ENCODE data around the gene AKIRIN1. TPM values are rescaled to one million over a fixed set of nuclear protein-coding genes. Genes with fewer than 3 reads are reported as not detected.
"Not testable (repeated sequence)": the region's sequence is repeated elsewhere in the genome, so short reads cannot be mapped to it uniquely, and the experiment has no call there.

AKIRIN1 gene
- total and polyA plus RNA-seq, 4 donors, result 22.0 to 43.7 (median 38.8) TPM

- no peaks in the 10 kb centered on the region for H3K4me1 ChIP-seq (ENCODE audit: control insufficient read depth in 1 of 2, insufficient read depth in 2 of 2, low read length in 2 of 2)
- no peaks in the 10 kb centered on the region for H3K9me3 ChIP-seq (ENCODE audit: control insufficient read depth, low read length)
- H3K27me3 ChIP-seq (ENCODE audit: control insufficient read depth in 1 of 2, insufficient read depth in 2 of 2, low read length in 1 of 2), result no peaks in the 10 kb centered on the region
- ATAC-seq (ENCODE audit: low FRiP score) (no peak), DNase-seq (no peak)
- peaks cover 6 to 15% of the 10 kb centered on the region in 2 donors for H3K36me3 ChIP-seq (ENCODE audit: control insufficient read depth in 1 of 2, insufficient read depth in 2 of 2, low read length in 1 of 2)
- intact Hi-C loops (cut with DNase I), result no loop called here
- no peak overlapping the region for H3K27ac ChIP-seq (ENCODE audit: low read depth in 1 of 2, low read length in 2 of 2)
- no peak overlapping the region for H3K4me3 ChIP-seq (ENCODE audit: low read length in 2 of 2)
- 81 to 86% methylated on average over 3 of the region's 3 CpGs for WGBS, 2 donors
These were observed 12.2 kb downstream of the AKIRIN1 start for GRCh38 chr1:39003281-39003680.

DNA sequence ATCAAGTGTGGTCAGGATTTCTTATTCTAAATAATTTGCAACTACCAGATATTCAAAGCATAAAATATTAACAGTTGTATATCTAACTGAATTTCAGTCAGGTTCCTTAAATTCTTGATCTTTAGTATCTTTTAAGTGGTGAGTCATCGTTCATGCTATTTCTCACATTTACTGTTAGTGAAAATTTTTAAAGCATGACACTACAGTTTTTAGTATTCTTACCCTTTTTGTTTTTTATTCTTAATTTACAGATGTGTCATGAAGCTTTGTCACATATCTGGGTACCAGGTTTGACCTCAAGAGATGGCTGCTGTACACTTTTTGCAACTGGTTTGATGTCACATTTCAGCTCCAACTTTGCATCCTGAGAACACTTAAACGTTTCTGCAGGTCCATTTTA, 12.7 kb downstream of the AKIRIN1 start:
- no peaks in the 10 kb centered on the region for H3K27me3 ChIP-seq (ENCODE audit: control insufficient read depth in 1 of 2, insufficient read depth in 2 of 2, low read length in 1 of 2)
- intact Hi-C loops (cut with DNase I), result no loop called here
- no peak overlapping the region for H3K27ac ChIP-seq (ENCODE audit: low read depth in 1 of 2, low read length in 2 of 2)
- DNase-seq (no peak), ATAC-seq (ENCODE audit: low FRiP score) (no peak)
- 70 to 75% methylated on average over 2 of the region's 2 CpGs for WGBS, 2 donors
- no peaks in the 10 kb centered on the region for H3K4me1 ChIP-seq (ENCODE audit: control insufficient read depth in 1 of 2, insufficient read depth in 2 of 2, low read length in 2 of 2)
- no peak overlapping the region for H3K4me3 ChIP-seq (ENCODE audit: low read length in 2 of 2)
- H3K36me3 ChIP-seq (ENCODE audit: control insufficient read depth in 1 of 2, insufficient read depth in 2 of 2, low read length in 1 of 2), result peaks cover 6 to 15% of the 10 kb centered on the region in 2 donors
- H3K9me3 ChIP-seq (ENCODE audit: control insufficient read depth, low read length), result no peaks in the 10 kb centered on the region

GRCh38 chr1:39006287-39006686, 15.2 kb downstream of the AKIRIN1 start:
- DNase-seq (no peak), ATAC-seq (ENCODE audit: low FRiP score) (no peak)
- intact Hi-C loops (cut with DNase I), result no loop called here
- Histone ChIP-seq H3K4me3 (ENCODE audit: low read length in 2 of 2) (no peak overlapping the region), H3K4me1 (ENCODE audit: control insufficient read depth in 1 of 2, insufficient read depth in 2 of 2, low read length in 2 of 2) (no peaks in the 10 kb centered on the region), H3K36me3 (ENCODE audit: control insufficient read depth in 1 of 2, insufficient read depth in 2 of 2, low read length in 1 of 2) (peaks cover 6 to 15% of the 10 kb centered on the region in 2 donors), H3K27ac (ENCODE audit: low read depth in 1 of 2, low read length in 2 of 2) (no peak overlapping the region), H3K27me3 (ENCODE audit: control insufficient read depth in 1 of 2, insufficient read depth in 2 of 2, low read length in 1 of 2) (no peaks in the 10 kb centered on the region), H3K9me3 (ENCODE audit: control insufficient read depth, low read length) (no peaks in the 10 kb centered on the region)
- 71 to 92% methylated on average over 2 of the region's 2 CpGs for WGBS, 2 donors

DNA sequence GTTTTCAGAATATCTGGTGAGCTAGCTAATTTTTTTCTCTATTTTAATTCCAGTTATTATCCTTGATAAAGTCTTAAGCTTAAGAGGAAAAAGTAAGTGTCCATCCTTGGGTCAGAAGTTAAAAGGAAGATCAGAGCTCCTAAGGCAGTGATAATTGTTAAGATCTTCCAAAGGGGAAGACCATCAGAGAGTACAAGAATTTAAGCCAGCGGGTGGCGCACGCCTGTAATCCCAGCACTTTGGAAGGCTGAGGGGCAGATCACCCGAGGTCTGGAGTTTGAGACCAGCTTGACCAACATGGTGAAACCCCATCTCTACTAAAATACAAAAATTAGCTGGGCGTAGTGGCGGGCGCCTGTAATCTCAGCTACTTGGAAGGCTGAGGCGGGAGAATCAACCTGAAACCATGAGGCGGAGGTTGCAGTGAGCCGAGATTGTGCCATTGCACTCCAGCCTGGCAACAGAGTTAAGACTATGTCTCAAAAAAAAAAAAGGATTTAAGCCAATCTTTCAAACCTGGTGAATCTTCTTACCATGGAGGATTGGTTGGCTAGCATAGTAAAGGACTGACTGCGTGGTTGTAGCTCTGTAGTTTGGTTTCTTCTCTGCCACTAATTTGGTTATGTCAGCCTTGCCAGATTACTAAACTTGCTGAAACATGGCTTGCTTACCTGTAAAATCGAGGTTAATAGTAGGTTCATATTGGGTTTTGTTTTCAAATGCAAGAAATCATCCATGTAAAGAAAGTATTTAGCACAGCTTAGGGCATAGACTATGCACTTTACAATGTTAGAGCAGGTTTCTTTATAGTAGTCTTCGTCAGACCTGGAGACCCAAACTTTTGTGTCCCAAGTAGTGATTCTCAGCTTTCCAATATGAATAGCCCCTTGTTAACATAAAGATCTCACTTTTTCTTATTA, 15.9 kb downstream of the AKIRIN1 start:
- WGBS, 2 donors, result 89 to 90% methylated on average over 13 of the region's 13 CpGs
- Histone ChIP-seq H3K27me3 (ENCODE audit: control insufficient read depth in 1 of 2, insufficient read depth in 2 of 2, low read length in 1 of 2) (no peaks in the 10 kb centered on the region), H3K36me3 (ENCODE audit: control insufficient read depth in 1 of 2, insufficient read depth in 2 of 2, low read length in 1 of 2) (peaks cover 6 to 15% of the 10 kb centered on the region in 2 donors), H3K27ac (ENCODE audit: low read depth in 1 of 2, low read length in 2 of 2) (no peak overlapping the region), H3K4me3 (ENCODE audit: low read length in 2 of 2) (no peak overlapping the region), H3K9me3 (ENCODE audit: control insufficient read depth, low read length) (no peaks in the 10 kb centered on the region), H3K4me1 (ENCODE audit: control insufficient read depth in 1 of 2, insufficient read depth in 2 of 2, low read length in 2 of 2) (no peaks in the 10 kb centered on the region)
- intact Hi-C loops (cut with DNase I), result no loop called here
- DNase-seq, result no peak
- ATAC-seq (ENCODE audit: low FRiP score), result no peak

- DNase-seq; H3K9me3 ChIP-seq (ENCODE audit: control insufficient read depth, low read length); intact Hi-C loops (cut with DNase I); H3K4me1 ChIP-seq (ENCODE audit: control insufficient read depth in 1 of 2, insufficient read depth in 2 of 2, low read length in 2 of 2); H3K27ac ChIP-seq (ENCODE audit: low read depth in 1 of 2, low read length in 2 of 2); ATAC-seq (ENCODE audit: low FRiP score); H3K4me3 ChIP-seq (ENCODE audit: low read length in 2 of 2); H3K27me3 ChIP-seq (ENCODE audit: control insufficient read depth in 1 of 2, insufficient read depth in 2 of 2, low read length in 1 of 2); H3K36me3 ChIP-seq (ENCODE audit: control insufficient read depth in 1 of 2, insufficient read depth in 2 of 2, low read length in 1 of 2): not testable (repeated sequence)
- 85 to 86% methylated on average over 8 of the region's 8 CpGs for whole genome bisulfite sequencing, 2 donors
These were observed 23.9 kb downstream of the AKIRIN1 start for GRCh38 chr1:39014956-39015355.

GRCh38 chr1:39016604-39017171, 25.6 kb downstream of the AKIRIN1 start:
- WGBS, 2 donors, result 61 to 68% methylated on average over 10 of the region's 10 CpGs
- Histone ChIP-seq H3K9me3 (ENCODE audit: control insufficient read depth, low read length) (no peaks in the 10 kb centered on the region), H3K27me3 (ENCODE audit: control insufficient read depth in 1 of 2, insufficient read depth in 2 of 2, low read length in 1 of 2) (no peaks in the 10 kb centered on the region), H3K4me3 (ENCODE audit: low read length in 2 of 2) (no peak overlapping the region), H3K36me3 (ENCODE audit: control insufficient read depth in 1 of 2, insufficient read depth in 2 of 2, low read length in 1 of 2) (no peaks in the 10 kb centered on the region), H3K4me1 (ENCODE audit: control insufficient read depth in 1 of 2, insufficient read depth in 2 of 2, low read length in 2 of 2) (no peaks in the 10 kb centered on the region), H3K27ac (ENCODE audit: low read depth in 1 of 2, low read length in 2 of 2) (no peak overlapping the region)
- ATAC-seq (ENCODE audit: low FRiP score) (no peak), DNase-seq (no peak)
- intact Hi-C loops (cut with DNase I), result no loop called here

DNA sequence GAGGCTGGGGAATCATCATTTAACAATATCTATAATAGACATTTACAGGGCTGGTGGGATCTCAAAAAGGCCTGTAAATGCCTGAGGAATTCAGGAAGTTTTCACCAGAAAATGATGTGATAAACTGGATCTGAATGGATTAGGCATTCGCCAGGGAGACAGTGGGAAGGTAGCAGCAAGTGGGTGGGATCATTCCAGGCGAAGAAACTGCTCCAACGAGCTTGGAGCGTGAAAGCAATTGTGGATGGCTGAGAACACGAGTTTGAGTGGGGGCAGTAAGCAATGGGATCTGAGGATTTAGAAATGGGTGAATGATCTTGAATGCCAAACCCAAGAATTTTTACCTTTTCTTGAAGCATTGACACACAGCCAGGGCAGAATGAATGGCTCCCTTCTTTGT, 26.2 kb downstream of the AKIRIN1 start:
- H3K4me3 ChIP-seq (ENCODE audit: low read length in 2 of 2), result no peak overlapping the region
- H3K27ac ChIP-seq (ENCODE audit: low read depth in 1 of 2, low read length in 2 of 2), result no peak overlapping the region
- intact Hi-C loops (cut with DNase I), result no loop called here
- H3K27me3 ChIP-seq (ENCODE audit: control insufficient read depth in 1 of 2, insufficient read depth in 2 of 2, low read length in 1 of 2), result no peaks in the 10 kb centered on the region
- no peaks in the 10 kb centered on the region for H3K36me3 ChIP-seq (ENCODE audit: control insufficient read depth in 1 of 2, insufficient read depth in 2 of 2, low read length in 1 of 2)
- DNase-seq (no peak), ATAC-seq (ENCODE audit: low FRiP score) (no peak)
- 77 to 81% methylated on average over 5 of the region's 5 CpGs for WGBS, 2 donors
- H3K4me1 ChIP-seq (ENCODE audit: control insufficient read depth in 1 of 2, insufficient read depth in 2 of 2, low read length in 2 of 2), result no peaks in the 10 kb centered on the region
- no peaks in the 10 kb centered on the region for H3K9me3 ChIP-seq (ENCODE audit: control insufficient read depth, low read length)

DNA sequence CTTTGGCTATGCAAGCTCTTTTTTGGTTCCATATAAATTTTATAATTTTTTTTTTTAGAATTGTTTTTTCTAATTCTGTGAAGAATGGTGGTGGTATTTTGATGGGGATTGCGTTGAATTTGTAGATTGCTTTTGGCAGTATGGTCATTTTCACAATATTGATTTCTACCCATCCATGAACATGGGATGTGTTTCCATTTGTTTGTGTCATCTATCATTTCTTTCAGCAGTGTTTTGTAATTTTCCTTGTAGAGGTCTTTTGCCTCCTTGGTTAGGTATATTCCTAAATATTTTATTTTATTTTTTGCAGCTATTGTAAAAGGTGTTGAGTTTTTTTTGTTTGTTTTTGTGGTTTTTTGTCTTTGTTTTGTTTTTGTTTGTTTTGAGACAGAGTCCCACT, 29.4 kb downstream of the AKIRIN1 start:
- WGBS, 2 donors, result 45 to 93% methylated on average over 1 of the region's 1 CpG
- H3K27me3 ChIP-seq (ENCODE audit: control insufficient read depth in 1 of 2, insufficient read depth in 2 of 2, low read length in 1 of 2); H3K4me3 ChIP-seq (ENCODE audit: low read length in 2 of 2); DNase-seq; H3K4me1 ChIP-seq (ENCODE audit: control insufficient read depth in 1 of 2, insufficient read depth in 2 of 2, low read length in 2 of 2); ATAC-seq (ENCODE audit: low FRiP score); H3K27ac ChIP-seq (ENCODE audit: low read depth in 1 of 2, low read length in 2 of 2); H3K36me3 ChIP-seq (ENCODE audit: control insufficient read depth in 1 of 2, insufficient read depth in 2 of 2, low read length in 1 of 2); H3K9me3 ChIP-seq (ENCODE audit: control insufficient read depth, low read length); intact Hi-C loops (cut with DNase I): not testable (repeated sequence)

DNA sequence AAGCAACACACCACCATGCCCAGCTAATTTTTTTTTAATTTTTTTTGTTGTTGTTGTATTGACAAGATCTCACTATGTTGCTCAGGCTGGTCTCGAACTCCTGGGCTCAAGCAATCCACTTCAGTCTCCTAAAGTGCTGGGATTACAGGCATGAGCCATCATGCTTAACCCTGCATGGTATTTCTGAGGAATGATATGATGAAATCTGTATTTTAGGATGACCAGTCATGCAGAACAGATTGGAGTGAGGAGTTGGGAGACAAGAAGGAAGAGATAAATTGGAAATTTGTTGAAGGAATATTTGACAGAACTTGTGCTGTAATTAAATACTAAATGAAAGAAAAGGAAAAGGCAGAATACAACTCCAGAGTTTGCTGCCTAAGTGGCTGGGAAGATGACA, 30.4 kb downstream of the AKIRIN1 start:
- H3K4me3 ChIP-seq (ENCODE audit: low read length in 2 of 2), result no peak overlapping the region

More for the DNA sequence above, 30.4 kb downstream of the AKIRIN1 start:
- intact Hi-C loops (cut with DNase I), result no loop called here
- WGBS, 2 donors, result 64 to 82% methylated on average over 1 of the region's 1 CpG
- Histone ChIP-seq H3K9me3 (ENCODE audit: control insufficient read depth, low read length) (no peaks in the 10 kb centered on the region), H3K36me3 (ENCODE audit: control insufficient read depth in 1 of 2, insufficient read depth in 2 of 2, low read length in 1 of 2) (no peaks in the 10 kb centered on the region), H3K27me3 (ENCODE audit: control insufficient read depth in 1 of 2, insufficient read depth in 2 of 2, low read length in 1 of 2) (no peaks in the 10 kb centered on the region), H3K4me1 (ENCODE audit: control insufficient read depth in 1 of 2, insufficient read depth in 2 of 2, low read length in 2 of 2) (no peaks in the 10 kb centered on the region), H3K27ac (ENCODE audit: low read depth in 1 of 2, low read length in 2 of 2) (no peak overlapping the region)
- ATAC-seq (ENCODE audit: low FRiP score) (no peak), DNase-seq (no peak)
